Lung (tissue), 12 donors: ENCODE results near the gene DDIT4. TPM values are rescaled to one million over a fixed set of nuclear protein-coding genes. Genes with fewer than 3 reads are reported as not detected.
"Not testable (repeated sequence)": the region's sequence is repeated elsewhere in the genome, so short reads cannot be mapped to it uniquely, and the experiment has no call there.

Experiments used
- ATAC-seq: fragments of 200-7000 bp; cut with Tn5 transposase; one replicate; pipeline ENCODE4 v1.9.1; 2020; ENCODE audit warnings: moderate number of reproducible peaks; ENCODE audit not compliant: insufficient read depth, low FRiP score
- DNase-seq, 3 donors: peaks; one replicate each; pipeline ENCODE4 v3.0.0-alpha.2; 2013 to 2017
- H3K27ac ChIP-seq, 2 donors: one replicate each; pipeline ENCODE4 v1.5.1; 2013; ENCODE audit warnings: mild to moderate bottlenecking in 2 of 2, moderate library complexity in 2 of 2, control low read depth in 1 of 2, inconsistent platforms in 1 of 2, low read depth in 1 of 2, low read length in 1 of 2
- H3K27me3 ChIP-seq, 3 donors: one replicate each; pipeline ENCODE4 v1.5.1; 2013; ENCODE audit warnings: low read length in 2 of 3; ENCODE audit not compliant: control insufficient read depth in 3 of 3, insufficient read depth in 3 of 3
- H3K36me3 ChIP-seq, 4 donors: one replicate each; pipeline ENCODE4 v1.5.1; 2013; ENCODE audit warnings: low read length in 4 of 4, mild to moderate bottlenecking in 1 of 4, moderate library complexity in 1 of 4; ENCODE audit not compliant: control insufficient read depth in 4 of 4, insufficient read depth in 4 of 4
- H3K4me1 ChIP-seq, 5 donors: one replicate each; pipeline ENCODE4 v1.5.1; 2013; ENCODE audit warnings: low read length in 5 of 5, mild to moderate bottlenecking in 2 of 5, moderate library complexity in 1 of 5; ENCODE audit not compliant: control insufficient read depth in 5 of 5, insufficient read depth in 5 of 5
- H3K4me3 ChIP-seq: one replicate; pipeline ENCODE4 v1.5.1; 2013; ENCODE audit warnings: mild to moderate bottlenecking, control low read depth, moderate library complexity
- H3K9ac ChIP-seq, 2 donors: one replicate each; pipeline ENCODE4 v1.5.1; 2013; ENCODE audit warnings: low read length in 2 of 2, control low read depth in 1 of 2; ENCODE audit not compliant: insufficient read depth in 1 of 2
- H3K9me3 ChIP-seq, 4 donors: one replicate each; pipeline ENCODE4 v1.5.1; 2013; ENCODE audit warnings: low read length in 3 of 4, mild to moderate bottlenecking in 1 of 4, moderate library complexity in 1 of 4; ENCODE audit not compliant: control insufficient read depth in 4 of 4, insufficient read depth in 3 of 4
- WGBS, 2 donors: extraction: QIAGEN DNeasy Blood & Tissue Kit; methylation state at CpG; one replicate each; pipeline ENCODE4 v1.1.7; 2013; 5-methylcytosine and 5-hydroxymethylcytosine counted together
- polyA plus RNA-seq, 2 donors: library from polyadenylated mRNA; stranded (reverse); fragments of 200-250 nt; gene quantifications; one replicate each; pipeline ENCODE4 v1.2.1, GENCODE V29; 2013
- total RNA-seq, 2 donors: library from RNA; depleted of rRNA in 1 of 2; stranded (reverse); fragments of >200 nt in 1 of 2; gene quantifications; one replicate each; pipeline ENCODE4 v1.2.1, GENCODE V29; 2014 to 2021
- TF ChIP-seq, protein P1 (sequence below): IDR thresholded peaks from 2 replicates; pipeline ENCODE4 v1.5.1; 2012; ENCODE audit warnings: mild to moderate bottlenecking; ENCODE audit errors: control extremely low read depth, extremely low read depth
- donor health status: control.
- donor health status: control.
- donor health status: Bipolar disorder and iron deficiency.
- donor health status: healthy.
- donor health status: DM: yes; HTN: yes; CAD: no.

DDIT4 gene
- total and polyA plus RNA-seq, 4 donors: 55.3 to 190 (median 171) TPM

DNA sequence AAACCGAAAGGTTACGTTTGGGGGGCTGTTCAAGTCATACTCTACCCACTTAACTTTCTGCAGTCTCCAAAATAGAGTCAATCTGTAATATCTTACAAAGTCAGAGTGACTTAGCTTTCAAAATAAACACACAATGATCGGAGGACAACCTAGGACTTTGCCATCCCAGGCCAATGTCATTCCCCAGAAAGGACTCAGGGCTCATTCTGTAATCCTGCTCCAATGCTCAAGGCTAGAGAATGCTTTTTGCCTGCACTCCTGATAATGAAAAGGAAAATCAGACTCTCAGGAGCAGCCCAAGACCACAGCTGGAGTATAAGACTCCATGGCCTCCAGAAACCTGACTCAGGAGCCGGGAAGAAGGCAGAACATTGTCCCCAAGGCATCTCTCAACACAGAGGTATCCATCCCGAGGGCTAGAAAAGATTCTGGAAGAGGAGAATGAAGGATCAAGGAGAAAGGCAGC, 29.1 kb upstream of the DDIT4 start:
- Histone ChIP-seq H3K27me3 (no peaks in the 10 kb centered on the region), H3K9ac (peak overlapping the region in 1 of 2 donors; percentile 72), H3K27ac (peak overlapping the region; percentile 41 to 83), H3K9me3 (no peaks in the 10 kb centered on the region), H3K4me3 (no peak overlapping the region), H3K4me1 (peaks cover 32 to 51% (median 40%) of the 10 kb centered on the region in 5 donors), H3K36me3 (no peaks in the 10 kb centered on the region)
- no peak for ATAC-seq
- no peak for DNase-seq
- TF ChIP-seq, protein P1, sequence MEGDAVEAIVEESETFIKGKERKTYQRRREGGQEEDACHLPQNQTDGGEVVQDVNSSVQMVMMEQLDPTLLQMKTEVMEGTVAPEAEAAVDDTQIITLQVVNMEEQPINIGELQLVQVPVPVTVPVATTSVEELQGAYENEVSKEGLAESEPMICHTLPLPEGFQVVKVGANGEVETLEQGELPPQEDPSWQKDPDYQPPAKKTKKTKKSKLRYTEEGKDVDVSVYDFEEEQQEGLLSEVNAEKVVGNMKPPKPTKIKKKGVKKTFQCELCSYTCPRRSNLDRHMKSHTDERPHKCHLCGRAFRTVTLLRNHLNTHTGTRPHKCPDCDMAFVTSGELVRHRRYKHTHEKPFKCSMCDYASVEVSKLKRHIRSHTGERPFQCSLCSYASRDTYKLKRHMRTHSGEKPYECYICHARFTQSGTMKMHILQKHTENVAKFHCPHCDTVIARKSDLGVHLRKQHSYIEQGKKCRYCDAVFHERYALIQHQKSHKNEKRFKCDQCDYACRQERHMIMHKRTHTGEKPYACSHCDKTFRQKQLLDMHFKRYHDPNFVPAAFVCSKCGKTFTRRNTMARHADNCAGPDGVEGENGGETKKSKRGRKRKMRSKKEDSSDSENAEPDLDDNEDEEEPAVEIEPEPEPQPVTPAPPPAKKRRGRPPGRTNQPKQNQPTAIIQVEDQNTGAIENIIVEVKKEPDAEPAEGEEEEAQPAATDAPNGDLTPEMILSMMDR: no peak
- 54 to 60% methylated on average over 5 of the region's 5 CpGs for WGBS, 2 donors

DNA sequence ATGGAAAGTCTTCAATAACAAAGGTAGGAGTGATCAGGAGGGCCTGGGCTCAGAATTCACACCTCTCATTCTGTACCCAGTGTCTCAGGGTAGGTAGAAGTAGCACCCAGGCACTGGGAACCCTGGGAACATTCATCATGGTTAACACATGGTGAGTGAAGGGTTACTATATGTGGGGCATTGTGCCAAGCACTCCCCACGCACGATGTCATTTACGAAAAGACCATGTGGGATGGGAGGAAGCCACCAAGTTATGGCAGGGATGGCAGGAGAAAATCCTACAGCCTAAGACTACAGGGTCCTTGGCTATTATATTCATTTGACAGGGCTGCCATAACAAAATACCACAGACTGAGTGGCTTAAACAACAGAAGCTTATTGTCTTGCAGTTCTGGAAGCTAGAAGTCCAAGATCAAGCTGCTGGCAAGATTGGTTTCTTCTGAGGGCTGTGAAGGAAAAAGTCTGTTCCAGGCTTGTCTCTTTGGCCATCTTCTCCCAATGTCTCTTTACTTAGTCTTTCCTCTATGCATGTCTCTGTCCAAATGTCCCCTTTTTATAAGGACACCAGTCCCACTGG, 27.7 kb upstream of the DDIT4 start:
- Histone ChIP-seq H3K9ac (no peak overlapping the region), H3K27me3 (no peaks in the 10 kb centered on the region), H3K4me1 (peaks cover 34 to 51% (median 40%) of the 10 kb centered on the region in 5 donors), H3K9me3 (no peaks in the 10 kb centered on the region), H3K36me3 (no peaks in the 10 kb centered on the region), H3K27ac (peak overlapping the region; percentile 39 to 68), H3K4me3 (no peak overlapping the region)
- TF ChIP-seq, protein P1: no peak
- DNase-seq (no peak), ATAC-seq (no peak)
- 15 to 17% methylated on average over 3 of the region's 3 CpGs for WGBS, 2 donors

DNA sequence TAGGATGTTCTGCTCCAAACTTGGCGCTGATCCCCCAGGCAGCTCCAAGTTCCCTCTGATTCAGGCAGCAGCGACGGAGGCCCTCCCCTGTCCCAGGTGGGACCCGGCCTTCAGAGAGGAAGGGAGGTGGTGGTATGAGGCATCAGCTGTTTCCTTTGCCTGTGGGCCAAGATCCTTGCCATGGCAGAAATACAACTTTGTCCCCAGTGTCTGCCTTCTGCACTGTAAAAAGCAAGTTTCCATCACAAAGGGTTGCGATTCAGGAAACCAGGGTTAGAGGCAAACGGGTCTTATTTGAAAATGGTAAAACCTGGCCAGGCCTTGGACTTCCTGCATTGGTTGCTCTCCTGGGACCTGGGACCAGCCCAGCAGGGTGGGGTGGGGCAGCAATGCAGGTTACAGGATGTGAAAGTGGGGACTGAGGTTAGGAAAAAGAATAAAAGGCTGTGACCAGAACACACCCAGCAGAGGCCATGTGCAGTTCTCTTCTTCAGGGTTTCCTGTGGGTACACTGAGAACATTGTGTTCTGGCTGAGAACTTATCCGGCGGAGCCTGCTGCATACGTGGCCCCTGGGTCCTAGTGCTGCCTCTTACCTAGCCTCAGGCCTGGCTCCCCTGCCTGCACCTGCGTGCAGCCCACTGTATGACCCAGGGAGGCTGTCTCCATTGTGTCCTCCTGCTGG, 25.1 kb upstream of the DDIT4 start:
- TF ChIP-seq, protein P1: no peak
- Histone ChIP-seq H3K27me3 (no peaks in the 10 kb centered on the region), H3K9ac (peak overlapping the region in 1 of 2 donors; percentile 8), H3K36me3 (no peaks in the 10 kb centered on the region), H3K9me3 (no peaks in the 10 kb centered on the region), H3K27ac (peak overlapping the region; percentile 97 to 98), H3K4me1 (peaks cover 28 to 51% (median 44%) of the 10 kb centered on the region in 5 donors), H3K4me3 (no peak overlapping the region)
- 9 to 13% methylated on average over 10 of the region's 10 CpGs for WGBS, 2 donors
- DNase-seq (peak; percentile 50 to 81 (median 73)), ATAC-seq (peak; percentile 76)

DNA sequence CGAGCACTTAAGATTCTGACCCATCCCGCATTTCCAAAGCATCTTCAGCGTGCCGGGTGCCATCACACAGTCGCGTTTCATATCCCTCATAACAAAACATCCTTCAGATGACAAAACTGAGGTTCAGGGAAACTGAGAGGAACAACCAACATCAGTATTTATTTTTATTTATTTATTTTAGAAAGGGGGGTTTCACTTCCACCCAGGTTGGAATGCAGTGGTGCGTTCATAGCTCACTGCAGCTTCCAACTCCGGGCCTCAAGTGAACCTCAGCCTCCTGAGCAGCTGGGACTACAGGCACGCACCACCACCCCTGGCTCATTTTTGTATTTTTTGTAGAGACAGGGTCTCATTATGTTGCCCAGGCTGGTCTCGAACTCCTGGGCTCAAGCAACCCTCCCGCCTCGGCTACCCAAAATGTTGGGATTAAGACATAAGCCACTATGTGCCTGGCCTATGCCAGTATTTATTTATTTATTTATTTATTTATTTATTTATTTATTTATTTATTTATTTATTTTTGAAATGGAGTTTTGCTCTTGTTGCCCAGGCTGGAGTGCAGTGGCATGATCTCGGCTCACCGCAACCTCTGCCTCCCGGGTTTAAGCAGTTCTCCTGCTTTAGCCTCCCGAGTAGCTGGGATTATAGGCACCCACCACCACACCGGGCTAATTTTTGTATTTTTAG, 24.4 kb upstream of the DDIT4 start:
- DNase-seq: not testable (repeated sequence)

More for the DNA sequence above, 24.4 kb upstream of the DDIT4 start:
- not testable (repeated sequence) for H3K27me3 ChIP-seq, H3K4me3 ChIP-seq, H3K36me3 ChIP-seq, H3K9ac ChIP-seq, H3K9me3 ChIP-seq, ATAC-seq
- H3K27ac ChIP-seq: peak overlapping the region; percentile 97 to 98
- 79 to 88% methylated on average over 17 of the region's 17 CpGs for WGBS, 2 donors
- H3K4me1 ChIP-seq: peaks cover 29 to 49% (median 42%) of the 10 kb centered on the region in 5 donors
